Stimulated activated CD8-positive, alpha-beta memory T cell treated with anti-CD3 and anti-CD28 coated beads, Interleukin-4, amount 100 ng/mL, for 4 hours (primary cell): ENCODE data around the gene SAPCD2.
A peak's percentile ranks its signal among the peaks of the same experiment; 100 is the strongest.

Experiments
- DNase-seq, 2 donors: peaks; one replicate each; pipeline ENCODE4 v3.0.0-alpha.2; 2020; ENCODE audit warnings: low read depth in 2 of 2, low spot score in 1 of 2

The SAPCD2 gene

GRCh38 chr9:137049544-137050449 lies 20.6 kb downstream of the SAPCD2 start:
- no peak for DNase-seq

DNA sequence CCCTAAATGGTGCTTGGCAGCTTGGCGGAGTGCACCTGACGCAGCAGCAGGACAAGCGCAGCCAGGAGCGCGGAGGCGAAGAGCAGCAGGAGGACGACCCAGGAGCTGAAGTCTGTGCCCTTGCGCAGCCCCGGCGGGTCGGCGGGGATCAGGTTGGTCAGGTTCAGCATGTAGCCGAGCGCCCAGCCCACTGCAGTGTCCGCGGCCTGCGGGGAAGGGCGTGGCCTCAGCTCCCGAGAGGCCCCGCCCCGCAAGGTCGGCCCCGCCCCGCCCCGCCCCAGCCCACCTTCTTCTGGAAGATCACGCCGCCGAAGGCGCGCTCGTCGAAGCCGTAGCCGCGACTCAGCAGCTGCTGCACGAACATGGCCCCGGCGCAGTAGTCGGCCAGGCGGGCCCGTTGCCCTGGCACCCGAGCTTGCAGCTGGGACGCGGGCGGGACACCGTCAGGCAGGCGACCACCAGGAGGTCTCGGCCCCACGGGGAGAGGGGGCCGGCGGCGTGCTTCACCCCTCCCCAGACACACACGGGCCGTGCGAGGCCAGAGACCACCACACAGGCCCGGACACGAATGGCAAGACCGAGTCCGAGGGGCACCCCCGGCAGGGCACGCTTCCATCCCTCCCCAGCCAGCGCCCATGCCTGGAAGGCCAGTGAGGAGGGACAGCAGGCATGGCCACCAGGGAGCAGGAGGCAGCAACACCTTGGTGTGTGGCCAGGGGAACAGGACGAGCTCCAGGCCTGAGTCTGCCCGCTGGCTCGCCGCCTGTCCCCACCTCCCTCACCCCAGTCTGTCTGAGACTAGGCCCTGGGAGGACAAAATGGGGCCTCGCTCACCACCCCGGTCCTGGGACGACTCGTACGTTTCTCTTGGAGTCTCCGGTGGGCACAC lies 21.5 kb downstream of the SAPCD2 start:
- no peak for DNase-seq

DNA sequence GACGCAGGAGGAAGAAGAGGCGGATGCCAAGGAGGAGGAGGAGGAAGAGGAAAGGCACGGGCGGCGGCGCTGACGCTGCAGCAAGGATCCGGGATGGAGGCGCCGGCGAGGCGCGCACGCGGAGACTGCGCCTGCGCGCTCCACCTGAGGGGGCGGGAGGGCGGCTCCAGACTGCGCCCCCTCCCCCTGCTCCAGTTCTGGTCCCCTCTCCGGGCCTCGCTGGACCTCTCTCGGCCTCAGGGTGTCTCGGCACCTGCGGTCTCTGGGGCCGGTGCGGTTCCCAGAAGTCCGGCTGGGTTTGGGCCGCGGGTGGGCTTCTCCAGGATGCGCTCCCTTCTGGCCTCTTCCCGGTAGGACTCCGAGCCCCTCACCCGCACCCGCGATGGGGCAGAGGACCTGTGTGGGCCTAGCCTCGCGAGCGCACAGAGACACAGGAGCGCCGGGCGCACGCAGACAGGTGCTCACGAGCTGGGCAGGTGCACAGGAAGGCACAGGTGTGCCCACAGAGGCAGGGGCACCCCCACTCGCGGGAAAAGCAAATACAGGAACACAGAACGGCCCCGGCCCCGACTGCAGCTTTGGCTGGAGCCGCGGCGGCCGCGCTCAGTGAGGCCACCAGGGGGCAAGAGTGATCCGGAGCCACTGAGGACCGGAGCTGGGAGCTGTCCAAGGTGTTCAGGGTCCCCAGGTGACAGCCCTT lies 24.1 kb downstream of the SAPCD2 start, which contains the start of gene NPDC1:
Gene NPDC1, minus strand, starts transcription at position 90 of the 700 bp plus-strand sequence. CDS start 188 bp downstream, outside the sequence.
- peak; percentile 51 to 56 for DNase-seq

- no peak for DNase-seq
These were observed 24.9 kb downstream of the SAPCD2 start for GRCh38 chr9:137045294-137046087.

DNA sequence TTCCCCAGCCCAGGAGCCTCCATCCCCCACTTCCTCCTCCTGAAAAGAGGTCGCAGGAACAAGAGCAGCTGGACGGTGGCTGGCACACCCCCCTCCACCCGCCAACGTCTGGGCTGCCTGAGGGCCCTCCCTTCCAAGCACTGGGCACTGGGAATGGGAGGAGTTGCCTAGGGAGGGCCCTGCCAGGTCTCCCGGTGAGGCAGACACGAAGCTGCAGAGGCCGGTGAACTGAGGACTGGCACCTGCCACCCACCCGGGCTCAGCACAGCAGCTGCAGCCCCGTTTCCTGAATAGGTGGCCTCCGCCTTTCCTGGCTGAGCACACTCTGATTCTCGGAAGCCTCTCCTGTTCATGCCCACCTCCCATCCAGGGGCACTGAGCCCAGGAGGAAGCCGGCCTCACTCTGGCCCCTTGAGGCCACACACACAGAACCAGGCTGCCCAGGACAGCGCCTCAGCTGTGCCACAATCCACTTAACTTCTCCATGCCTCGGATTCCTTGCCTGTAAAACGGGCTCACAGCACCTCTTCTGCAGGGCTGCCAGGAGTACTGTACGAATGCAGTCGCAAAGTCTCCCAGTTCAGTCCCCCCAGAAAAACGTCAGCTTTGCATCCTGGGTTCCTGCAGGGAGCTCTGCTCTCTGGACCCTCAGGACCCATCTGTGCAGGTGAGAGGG lies 25.7 kb downstream of the SAPCD2 start:
- no peak for DNase-seq

DNA sequence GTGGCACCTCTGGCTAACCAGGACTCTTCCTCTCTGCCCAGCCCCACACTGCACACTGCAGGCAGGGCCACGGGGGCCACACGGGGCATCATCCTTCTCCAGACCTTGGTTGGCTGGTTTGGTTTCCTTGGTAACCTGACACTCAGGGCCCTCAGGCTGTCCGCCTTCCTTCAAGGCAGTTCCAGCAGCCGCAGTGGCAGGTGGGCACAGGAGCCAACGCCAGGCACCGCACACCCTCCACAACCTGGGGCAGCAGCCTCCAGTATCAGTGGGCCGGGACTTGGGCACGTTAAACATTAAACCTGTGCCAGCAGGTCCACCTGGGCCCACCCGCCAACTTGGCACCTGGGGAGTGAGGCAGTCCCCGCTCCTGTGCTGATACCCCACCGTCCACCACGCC lies 26.3 kb downstream of the SAPCD2 start:
- no peak for DNase-seq

- DNase-seq = no peak
These were observed 27.3 kb downstream of the SAPCD2 start for GRCh38 chr9:137042751-137043727.

DNA sequence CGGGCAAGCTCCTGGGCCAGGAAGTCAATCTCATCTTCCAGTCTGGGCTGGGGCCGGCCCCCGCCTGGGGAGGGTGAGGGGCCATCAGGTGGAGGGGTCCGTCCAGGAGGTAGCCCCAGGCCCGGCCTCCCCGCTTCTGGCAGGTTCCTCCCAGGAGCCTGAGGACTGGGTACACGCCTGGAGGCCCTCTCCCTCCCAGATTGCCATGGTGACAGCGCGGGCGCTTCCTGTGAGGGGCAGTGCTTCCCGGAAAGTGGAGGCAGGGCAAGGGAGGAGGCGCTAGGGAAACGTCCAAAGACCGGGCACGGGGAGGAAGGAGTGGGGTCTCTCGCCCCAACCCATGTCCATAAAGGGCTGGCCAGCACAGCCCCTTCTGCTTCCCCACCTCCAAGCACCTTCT lies 29.2 kb downstream of the SAPCD2 start:
- DNase-seq = no peak

GRCh38 chr9:137040568-137040967 lies 29.8 kb downstream of the SAPCD2 start:
- DNase-seq = no peak

DNA sequence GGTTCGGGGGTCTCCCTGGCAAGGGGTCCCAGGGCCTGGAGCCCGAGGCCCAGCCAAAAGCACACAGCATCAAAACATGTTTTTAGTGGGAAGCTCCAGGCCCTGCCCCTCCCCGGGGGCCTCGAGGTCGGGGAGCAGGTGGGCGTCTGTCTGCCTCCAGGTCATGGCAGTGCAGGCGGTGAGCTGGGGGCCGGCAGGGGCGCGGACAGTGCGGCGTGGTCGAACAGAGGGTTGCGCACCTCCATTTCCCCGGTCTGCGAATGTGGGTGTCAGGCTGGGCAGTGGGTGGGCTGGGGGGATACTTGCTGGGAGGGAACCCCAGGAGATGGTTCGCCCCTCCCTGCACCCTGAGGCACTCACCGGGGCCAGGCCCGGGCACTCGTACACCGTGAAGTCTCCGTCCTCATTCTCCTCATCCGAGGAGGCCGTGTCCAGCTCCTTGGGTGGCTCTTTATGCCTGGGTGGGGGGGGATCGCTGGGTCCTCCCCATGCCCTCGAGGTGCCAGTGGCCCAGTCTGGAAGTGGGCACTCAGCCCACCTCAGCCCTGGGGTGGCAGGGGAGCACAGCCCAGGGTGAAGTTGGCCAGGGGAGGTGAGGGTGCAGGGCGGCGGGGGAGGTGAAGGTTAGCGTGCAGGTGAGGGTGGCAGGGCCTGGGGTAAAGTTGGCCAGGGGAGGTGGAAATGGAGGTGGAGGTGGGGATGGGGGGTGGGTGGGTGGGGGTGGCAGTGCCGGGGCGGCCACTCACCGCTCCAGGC lies 30.6 kb downstream of the SAPCD2 start:
- no peak for DNase-seq

DNA sequence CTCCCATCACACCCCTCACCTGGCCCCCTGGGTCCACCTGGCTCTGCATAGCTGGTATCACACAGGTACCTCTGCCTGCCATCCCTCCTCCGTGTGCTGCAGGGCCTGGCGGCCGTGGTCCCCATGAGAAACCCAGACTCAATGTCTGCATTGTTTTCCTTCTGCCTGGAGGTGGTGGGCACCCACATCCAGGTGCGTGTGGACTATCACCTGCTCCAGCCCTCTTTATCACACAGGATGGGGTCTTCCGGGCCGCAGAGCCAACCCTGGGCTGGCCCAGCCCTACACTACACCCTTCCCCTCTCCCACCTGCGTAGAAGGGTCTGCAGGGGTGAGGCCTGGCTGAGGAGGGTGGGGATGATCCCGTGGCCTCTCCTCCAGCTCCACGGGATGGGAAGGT lies 31.4 kb downstream of the SAPCD2 start:
- no peak for DNase-seq

DNA sequence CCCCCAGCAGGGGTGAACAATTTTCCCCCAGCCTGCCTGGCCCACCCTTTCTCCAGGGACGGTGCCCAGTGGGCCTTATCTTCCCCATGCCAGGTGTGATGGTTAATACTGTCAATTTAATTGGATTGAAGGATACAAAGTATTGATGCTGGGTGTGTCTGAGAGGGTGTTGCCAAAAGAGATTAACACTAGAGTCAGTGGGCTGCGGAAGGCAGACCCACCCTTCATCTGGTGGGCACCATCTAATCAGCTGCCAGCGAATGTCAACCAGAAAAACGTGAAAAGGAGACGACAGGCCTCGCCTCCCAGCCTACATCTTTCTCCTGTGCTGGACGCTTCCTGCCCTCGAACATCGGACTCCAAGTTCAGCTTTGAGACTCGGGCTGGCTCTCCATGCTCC lies 32.9 kb downstream of the SAPCD2 start:
- no peak for DNase-seq

GRCh38 chr9:137037035-137037434 lies 33.3 kb downstream of the SAPCD2 start:
- DNase-seq = no peak

GRCh38 chr9:137035937-137036336 lies 34.4 kb downstream of the SAPCD2 start:
- DNase-seq = no peak

- no peak for DNase-seq
These were observed 34.9 kb downstream of the SAPCD2 start for GRCh38 chr9:137035507-137035834.

DNA sequence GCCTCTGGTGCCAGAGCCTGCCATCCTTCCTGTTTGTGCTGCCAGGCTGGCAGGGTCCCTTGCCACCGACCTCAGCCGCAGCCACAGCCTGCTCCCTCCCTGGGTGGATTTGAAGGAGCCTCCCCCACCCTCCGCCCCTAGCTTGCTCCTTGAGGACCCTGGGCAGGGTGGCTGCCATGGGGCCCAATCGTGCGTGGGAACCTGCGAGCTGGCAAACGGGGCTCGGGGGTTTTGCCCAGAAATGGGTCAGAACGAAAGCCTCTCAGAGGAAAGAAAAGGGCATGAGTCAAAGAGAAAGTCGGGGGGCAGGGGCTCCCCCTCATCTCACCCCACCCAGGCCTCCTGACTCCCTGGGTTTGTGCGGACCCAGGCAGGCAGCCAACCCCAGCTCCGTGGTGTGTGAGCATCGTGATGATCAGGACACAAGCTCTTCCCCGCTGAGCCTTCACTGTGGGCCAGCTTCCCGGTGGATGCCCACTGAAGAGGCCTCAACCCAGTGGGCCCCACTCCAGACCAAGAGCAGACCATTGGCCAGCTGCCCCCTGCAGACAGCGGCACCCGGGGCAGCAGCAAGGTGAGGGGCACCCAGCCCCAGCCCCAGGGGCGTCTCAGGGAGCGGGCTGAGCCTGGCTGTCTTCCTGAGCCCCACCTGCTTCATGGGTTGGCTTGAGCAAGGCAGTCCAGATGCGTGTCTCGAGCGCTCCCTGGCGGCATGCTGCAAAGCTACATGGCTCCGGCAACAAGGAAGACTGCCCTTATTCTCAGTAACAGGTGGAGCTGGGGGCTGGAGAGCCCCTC lies 35.4 kb downstream of the SAPCD2 start:
- peak; percentile 72 to 73 for DNase-seq

DNA sequence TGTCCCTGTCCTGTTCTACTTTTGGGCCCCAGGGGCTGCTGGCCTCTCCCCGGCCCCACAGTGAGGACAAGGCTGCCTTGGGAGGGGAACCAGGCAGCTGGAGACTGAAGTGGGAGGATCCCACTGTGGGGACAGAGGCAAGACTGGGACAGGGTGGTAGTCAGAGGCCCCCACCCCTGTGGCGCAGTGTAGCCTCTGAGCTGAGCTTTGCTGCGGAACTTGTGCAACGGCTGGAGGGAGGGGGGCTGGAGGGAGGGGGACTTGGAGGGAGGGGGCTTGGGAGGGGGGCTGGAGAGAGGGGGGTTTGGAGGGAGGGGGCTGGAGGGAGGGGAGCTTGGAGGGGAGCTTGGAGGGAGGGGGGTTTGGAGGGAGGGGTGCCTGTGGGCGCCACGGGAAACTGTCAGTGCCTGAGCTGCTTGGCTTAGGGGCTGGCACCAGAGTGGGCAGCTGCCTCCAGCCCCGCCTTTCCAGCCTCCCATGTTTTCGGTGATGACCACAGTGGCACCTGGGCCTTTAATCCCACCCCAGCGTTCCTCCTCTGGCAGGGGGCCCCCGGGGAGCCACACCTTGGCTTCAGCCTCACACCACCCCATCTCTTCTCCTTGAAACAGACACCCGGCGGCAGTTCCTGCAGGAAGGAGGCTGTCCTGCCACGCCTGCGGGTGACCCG lies 36.2 kb downstream of the SAPCD2 start:
- no peak for DNase-seq
